Epidermal melanocyte (primary cell): ENCODE results near the gene CENPF.
"Not testable (repeated sequence)": the region's sequence is repeated elsewhere in the genome, so short reads cannot be mapped to it uniquely, and the experiment has no call there.

Experiments
- DNase-seq: peaks from one replicate; pipeline ENCODE4 v3.0.0; 2011; ENCODE audit warnings: low spot score; ENCODE audit not compliant: insufficient read length

The CENPF gene

GRCh38 chr1:214602764-214603657 lies at the start of gene CENPF:
Gene CENPF, plus strand, starts transcription at chr1:214603195. Its CDS starts 10,560 bp downstream, at chr1:214613755.
- DNase-seq = peak; percentile 99

GRCh38 chr1:214557952-214558735 lies 44.9 kb upstream of the CENPF start:
- no peak for DNase-seq

- no peak for DNase-seq
Measured at GRCh38 chr1:214563881-214564280, 39.1 kb upstream of the CENPF start.

- no peak for DNase-seq
Measured at GRCh38 chr1:214565310-214565709, 37.7 kb upstream of the CENPF start.

- no peak for DNase-seq
Measured at GRCh38 chr1:214566158-214567104, 36.6 kb upstream of the CENPF start.

GRCh38 chr1:214567481-214567980 lies 35.5 kb upstream of the CENPF start:
- no peak for DNase-seq

- no peak for DNase-seq
Measured at GRCh38 chr1:214568328-214568727, 34.7 kb upstream of the CENPF start.

GRCh38 chr1:214569357-214570004 lies 33.5 kb upstream of the CENPF start:
- DNase-seq = no peak

- DNase-seq = no peak
Measured at GRCh38 chr1:214570442-214570841, 32.6 kb upstream of the CENPF start.

- DNase-seq = no peak
Measured at GRCh38 chr1:214571281-214571680, 31.7 kb upstream of the CENPF start.

GRCh38 chr1:214573386-214574318 lies 29.3 kb upstream of the CENPF start:
- DNase-seq = no peak

GRCh38 chr1:214574598-214575411 lies 28.2 kb upstream of the CENPF start:
- no peak for DNase-seq

GRCh38 chr1:214576120-214576519 lies 26.9 kb upstream of the CENPF start:
- not testable (repeated sequence) for DNase-seq

GRCh38 chr1:214579183-214579582 lies 23.8 kb upstream of the CENPF start:
- DNase-seq = no peak

GRCh38 chr1:214581785-214582184 lies 21.2 kb upstream of the CENPF start:
- DNase-seq = no peak

- DNase-seq = no peak
Measured at GRCh38 chr1:214582289-214582891, 20.6 kb upstream of the CENPF start.

- no peak for DNase-seq
Measured at GRCh38 chr1:214583113-214583512, 19.9 kb upstream of the CENPF start.
